ENCODE data around the gene RSKR.
A peak's percentile ranks its signal among the peaks of the same experiment; 100 is the strongest.
"Not testable (repeated sequence)": the region's sequence is repeated elsewhere in the genome, so short reads cannot be mapped to it uniquely, and the experiment has no call there.

Gene RSKR, protein sequence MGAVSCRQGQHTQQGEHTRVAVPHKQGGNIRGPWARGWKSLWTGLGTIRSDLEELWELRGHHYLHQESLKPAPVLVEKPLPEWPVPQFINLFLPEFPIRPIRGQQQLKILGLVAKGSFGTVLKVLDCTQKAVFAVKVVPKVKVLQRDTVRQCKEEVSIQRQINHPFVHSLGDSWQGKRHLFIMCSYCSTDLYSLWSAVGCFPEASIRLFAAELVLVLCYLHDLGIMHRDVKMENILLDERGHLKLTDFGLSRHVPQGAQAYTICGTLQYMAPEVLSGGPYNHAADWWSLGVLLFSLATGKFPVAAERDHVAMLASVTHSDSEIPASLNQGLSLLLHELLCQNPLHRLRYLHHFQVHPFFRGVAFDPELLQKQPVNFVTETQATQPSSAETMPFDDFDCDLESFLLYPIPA

DNA sequence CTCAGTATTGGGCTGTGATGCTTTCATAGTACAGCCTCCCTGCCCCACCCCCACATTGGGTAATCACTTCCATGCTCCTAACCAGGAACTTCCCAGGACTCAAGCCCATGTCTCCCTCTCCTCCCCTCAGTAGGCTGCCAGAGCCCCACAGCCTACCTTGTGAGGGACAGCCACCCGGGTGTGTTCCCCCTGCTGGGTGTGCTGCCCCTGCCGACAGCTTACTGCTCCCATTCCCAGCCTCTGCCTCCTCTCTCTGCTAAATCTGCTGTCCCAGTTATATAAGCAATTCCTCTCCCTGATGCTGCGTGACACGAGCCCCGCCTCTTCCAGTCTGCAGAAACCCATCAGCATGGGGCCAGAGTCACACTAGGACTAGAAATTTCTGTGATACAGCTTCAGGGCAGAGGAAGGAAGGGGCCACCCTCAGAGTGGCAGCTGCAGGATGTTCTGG is at the start of gene RSKR:
TSS of gene RSKR (minus strand) at position 255 of the 451 bp plus-strand sequence. CDS start at position 231, 24 bp downstream.
- no peak for DNase-seq (ENCODE audit: low spot score)

DNA sequence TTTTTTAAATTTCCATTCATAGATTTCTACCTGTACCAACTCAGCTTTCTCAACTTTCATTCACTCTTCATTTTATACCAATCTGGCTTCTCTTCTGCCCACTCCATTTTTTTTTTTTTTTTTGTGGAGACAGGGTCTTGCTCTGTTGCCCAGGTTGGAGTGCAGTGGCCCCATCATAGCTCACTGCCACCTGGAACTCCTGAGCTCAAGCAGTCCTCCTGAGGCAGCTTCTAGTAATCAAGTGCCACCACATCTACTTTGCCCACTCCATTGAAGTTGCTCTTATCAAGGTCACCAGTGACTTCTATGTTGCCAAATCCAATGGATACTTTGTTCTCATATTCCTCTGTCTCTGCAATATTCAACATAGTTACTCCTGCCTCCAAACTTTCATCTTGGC is 49.7 kb upstream of the RSKR start:
- DNase-seq (ENCODE audit: low spot score) = no peak

DNA sequence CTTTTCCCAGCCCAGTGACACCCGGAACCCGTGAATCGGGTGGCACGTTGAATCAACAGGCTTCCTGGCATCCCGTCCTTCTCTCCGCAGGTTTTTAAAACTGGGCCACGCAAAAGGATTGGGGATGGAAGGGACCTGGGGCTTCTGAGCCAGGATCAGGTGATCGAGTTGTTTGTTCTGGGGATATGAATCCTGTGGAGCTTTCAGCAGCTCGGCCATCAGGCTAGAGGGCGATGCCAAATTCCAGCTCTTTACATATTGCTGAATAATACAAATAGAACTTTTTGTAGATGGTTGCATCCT is 48.5 kb upstream of the RSKR start:
- DNase-seq (ENCODE audit: low spot score) = no peak

DNA sequence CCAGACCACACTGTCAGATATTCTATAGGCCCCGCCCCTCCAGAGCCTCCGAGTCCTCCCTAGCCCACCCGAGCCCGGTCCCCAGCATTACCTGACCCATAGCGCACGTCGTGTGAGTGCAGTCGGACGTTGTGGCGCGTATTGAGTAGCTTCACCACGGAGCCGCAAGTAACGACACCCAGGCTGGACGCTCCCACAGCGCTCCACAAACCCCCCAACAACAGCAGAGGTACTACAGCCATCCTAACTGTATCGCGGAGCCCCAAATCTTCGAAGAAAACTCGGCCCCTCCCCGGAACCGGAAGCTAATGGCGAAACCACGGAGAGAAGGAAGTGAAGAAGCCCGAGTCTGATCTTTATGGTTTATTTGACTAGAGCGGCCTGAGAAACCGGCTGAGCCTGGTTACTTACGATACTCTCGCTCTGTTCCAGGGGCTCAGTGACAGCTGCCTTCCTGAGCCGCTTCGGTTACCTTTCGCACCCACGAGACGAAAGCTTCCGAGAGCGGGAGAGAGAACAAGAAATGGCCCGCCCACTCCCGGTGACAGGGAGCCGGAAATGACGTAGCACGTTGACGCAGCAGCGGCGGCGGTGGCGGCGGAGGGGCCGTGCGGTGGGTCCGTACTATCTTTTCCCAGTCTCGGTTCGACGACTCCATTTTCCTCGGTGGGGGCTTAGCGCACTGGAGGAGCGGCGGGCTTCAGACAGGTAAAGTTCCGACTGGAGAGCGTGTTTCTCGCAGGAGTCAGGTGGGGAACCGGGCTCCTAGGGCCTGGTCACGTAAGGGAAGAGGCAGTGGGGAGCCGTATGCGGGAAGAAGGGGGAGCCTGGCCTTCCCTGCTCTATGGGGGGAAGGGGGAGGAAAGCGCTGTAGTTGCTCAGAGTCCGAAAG is 47.9 kb upstream of the RSKR start, which contains the start of the genes SDF2 and SUPT6H:
TSS of gene SDF2 (minus strand) at position 272 of the 892 bp plus-strand sequence. CDS start at position 242, 30 bp downstream.
TSS of gene SUPT6H (plus strand) at position 571 of the 892 bp plus-strand sequence. CDS start 11,197 bp downstream, outside the sequence.
- DNase-seq (ENCODE audit: low spot score) = peak; percentile 96

DNA sequence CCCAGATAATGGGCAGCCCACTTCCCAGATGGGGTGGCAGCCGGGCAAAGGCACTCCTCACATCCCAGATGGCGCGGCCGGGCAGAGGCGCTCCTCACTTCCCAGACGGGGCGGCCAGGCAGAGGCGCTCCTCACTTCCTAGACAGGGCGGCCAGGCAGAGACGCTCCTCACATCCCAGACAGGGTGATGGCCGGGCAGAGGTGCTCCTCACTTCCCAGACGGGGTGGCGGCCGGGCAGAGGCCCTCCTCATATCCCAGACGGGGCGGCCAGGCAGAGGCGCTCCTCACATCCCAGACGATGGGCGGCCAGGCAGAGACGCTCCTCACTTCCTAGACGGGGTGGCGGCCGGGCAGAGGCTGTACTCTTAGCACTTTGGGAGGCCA is 45.5 kb upstream of the RSKR start:
- DNase-seq (ENCODE audit: low spot score) = not testable (repeated sequence)

DNA sequence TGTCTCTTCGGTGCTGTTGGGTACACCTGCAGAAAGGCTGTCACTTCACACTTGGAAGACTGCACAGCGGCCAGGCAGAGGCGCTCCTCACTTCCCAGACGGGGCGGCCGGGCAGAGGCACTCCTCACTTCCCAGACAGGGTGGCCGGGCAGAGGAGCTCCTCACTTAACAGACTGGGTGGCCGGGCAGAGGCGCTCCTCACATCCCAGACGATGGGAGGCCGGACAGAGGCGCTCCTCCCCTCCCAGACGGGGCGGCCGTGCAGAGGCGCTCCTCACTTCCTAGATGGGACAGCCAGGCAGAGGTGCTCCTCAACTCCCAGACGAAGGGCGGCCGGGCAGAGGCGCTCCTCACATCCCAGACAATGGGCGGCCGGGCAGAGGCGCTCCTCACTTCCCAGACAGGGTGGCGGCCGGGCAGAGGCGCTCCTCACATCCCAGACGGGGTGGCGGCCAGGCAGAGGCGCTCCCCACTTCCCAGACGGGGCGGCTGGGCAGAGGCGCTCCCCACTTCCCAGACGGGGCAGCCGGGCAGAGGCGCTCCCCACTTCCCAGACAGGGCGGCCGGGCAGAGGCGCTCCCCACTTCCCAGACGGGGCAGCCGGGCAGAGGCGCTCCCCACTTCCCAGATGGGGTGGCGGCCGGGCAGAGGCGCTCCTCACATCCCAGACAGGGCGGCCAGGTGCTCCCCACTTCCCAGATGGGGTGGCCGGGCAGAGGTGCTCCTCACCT is 44.9 kb upstream of the RSKR start:
- not testable (repeated sequence) for DNase-seq (ENCODE audit: low spot score)

DNA sequence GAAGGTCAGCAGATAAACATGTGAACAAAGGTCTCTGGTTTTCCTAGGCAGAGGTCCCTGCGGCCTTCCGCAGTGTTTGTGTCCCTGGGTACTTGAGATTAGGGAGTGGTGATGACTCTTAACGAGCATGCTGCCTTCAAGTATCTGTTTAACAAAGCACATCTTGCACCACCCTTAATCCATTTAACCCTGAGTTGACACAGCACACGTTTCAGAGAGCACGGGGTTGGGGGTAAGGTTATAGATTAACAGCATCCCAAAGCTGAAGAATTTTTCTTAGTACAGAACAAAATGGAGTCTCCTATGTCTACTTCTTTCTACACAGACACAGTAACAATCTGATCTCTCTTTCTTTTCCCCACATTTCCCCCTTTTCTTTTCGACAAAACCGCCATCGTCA is 44.4 kb upstream of the RSKR start:
- DNase-seq (ENCODE audit: low spot score) = not testable (repeated sequence)

DNA sequence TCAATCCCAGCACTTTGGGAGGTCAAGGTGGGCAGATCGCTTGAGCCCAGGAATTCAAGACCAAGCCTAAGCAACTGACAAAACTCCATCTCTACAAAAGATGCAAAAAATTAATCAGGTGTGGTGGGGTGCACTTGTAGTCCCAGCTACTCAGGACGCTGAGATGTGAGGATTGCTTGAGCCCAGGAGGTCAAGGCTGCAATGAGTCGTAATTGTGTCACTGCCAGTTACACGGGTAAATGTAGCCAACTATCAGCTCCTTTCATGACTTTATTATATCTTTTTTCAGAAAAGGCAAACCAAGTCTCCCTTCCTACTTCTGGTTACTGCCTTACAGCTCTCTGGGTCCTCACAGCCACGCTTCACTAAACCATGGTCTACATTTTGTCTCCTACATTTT is 43.8 kb upstream of the RSKR start:
- no peak for DNase-seq (ENCODE audit: low spot score)

DNA sequence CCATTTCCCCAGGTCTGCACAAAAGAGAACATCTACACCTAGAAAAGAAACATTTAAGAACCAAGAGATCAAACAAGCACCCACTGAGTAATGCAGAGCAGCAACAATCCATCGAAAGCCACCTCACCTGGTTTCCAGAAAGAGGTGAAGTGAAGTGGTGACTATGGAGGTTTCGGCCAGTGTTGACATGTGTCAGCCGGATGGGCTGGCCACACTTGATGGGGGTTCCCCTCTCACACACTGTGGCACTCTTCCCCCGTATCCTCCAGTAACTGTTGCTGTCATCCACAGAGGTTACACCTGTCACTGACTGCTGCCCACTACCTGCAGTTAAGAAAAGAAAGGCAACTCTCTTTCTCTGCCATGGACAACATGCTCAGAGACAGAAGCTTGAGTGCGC is 41.2 kb upstream of the RSKR start:
- DNase-seq (ENCODE audit: low spot score) = no peak

DNA sequence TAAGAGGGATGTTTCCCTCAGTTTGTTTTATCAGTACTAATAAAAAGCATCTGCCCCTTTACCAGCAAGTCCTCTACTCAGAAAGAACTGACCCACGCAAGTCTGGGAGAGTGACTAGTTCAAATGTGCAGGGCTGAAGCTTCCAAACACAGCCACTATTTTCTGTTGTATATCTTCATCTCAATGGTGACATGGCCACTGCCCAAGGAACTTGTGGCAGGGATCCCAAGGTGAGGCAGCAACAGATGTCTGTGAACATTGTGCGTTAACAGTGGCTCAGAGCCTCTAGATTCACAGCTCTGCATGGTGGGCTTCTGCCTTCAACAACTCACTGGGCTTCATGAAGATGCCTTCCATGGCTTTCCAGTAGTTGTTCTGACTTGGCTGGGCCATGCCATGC is 34.7 kb upstream of the RSKR start:
- no peak for DNase-seq (ENCODE audit: low spot score)

DNA sequence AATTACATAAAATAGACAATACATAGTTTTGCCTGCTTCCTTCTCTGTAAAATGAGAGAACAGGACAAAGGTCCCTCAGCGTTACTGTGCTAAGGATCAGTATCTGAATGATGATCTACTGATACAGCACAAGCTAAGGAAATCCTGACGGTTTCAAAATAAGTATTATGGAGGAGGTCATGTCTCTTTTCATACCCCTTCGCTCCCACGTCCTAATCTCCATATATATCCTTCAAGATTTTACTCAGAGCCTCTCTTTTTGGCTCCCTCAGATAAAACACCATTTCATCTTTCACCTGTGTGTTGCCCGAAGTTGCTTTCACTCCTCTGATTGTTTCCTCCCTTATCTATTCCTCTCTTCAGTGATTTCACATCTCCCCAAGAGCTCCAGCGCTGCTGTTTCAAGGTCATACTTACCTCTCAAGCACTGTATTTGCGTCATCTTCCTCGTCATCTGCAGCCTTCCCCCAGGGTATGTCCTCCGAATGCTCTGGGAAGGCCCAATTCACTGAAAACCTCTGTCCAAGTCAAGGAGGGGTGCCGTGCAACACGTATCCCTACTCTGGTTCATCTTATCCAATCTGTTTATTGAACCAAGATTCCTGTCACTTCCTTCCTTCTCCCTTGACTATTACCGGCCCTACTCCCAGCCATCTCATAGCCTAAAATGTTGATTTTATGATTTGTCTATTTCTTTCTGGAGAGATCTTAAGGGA is 32.2 kb upstream of the RSKR start:
- peak; percentile 11 for DNase-seq (ENCODE audit: low spot score)

DNA sequence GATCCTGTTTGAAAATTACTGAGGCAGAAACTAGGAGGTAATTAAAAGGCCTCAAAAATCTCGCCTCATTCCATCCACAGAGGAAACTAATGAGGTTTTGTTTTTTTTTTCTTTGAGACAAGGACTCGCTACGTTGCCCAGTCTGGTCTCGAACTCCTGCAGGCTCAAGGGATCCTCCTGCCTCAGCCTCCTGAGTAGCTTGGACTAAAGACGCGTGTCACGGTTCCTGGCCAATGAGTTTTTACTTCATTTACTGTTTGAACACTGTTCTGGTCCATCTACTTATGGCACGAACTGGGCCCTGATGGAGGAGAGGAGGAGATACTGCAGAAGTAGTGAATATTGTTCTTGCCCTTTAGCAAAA is 31.6 kb upstream of the RSKR start:
- no peak for DNase-seq (ENCODE audit: low spot score)

DNA sequence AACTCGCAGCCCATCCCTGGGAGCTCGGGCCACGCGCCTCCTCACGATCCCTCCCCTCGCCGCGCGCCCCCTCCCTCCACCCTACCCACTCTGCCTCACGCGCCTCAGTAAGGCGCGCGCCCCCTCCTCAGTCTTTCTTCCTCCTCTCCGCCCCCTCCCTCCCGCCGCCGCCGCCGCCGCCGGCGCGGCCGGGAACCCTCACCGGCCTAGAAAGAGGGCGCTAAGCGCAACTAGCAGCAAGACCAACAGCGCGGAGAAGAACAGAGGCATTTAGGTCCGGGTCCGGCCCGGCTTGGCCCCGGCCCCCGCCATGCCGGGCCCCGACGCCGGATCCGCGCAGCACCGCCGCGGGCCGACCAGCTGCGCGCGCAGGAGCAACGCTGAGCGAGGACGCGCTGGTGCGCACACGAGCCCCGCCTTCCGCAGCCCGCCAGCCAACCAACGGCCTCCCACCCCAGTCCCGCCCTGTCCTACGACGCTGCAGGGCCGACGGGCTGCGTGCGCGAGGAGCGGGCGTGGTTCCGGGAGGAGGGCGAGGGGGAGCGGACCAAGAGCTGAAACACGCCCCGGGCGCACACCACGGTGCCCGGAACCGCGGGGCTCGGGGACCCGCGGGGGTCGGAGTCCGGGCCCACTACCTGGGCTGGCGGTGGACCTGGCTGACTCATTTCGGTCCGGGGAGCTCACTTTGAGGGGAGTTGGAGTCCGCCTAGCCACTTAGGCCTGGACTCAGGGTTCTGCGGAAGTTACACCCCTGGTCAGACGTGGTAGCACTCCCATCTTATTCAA is 31.0 kb upstream of the RSKR start, which contains the start of gene BLTP2:
TSS of gene BLTP2 (minus strand) at position 372 of the 789 bp plus-strand sequence. CDS start at position 270, 102 bp downstream.
- peak; percentile 96 for DNase-seq (ENCODE audit: low spot score)

DNA sequence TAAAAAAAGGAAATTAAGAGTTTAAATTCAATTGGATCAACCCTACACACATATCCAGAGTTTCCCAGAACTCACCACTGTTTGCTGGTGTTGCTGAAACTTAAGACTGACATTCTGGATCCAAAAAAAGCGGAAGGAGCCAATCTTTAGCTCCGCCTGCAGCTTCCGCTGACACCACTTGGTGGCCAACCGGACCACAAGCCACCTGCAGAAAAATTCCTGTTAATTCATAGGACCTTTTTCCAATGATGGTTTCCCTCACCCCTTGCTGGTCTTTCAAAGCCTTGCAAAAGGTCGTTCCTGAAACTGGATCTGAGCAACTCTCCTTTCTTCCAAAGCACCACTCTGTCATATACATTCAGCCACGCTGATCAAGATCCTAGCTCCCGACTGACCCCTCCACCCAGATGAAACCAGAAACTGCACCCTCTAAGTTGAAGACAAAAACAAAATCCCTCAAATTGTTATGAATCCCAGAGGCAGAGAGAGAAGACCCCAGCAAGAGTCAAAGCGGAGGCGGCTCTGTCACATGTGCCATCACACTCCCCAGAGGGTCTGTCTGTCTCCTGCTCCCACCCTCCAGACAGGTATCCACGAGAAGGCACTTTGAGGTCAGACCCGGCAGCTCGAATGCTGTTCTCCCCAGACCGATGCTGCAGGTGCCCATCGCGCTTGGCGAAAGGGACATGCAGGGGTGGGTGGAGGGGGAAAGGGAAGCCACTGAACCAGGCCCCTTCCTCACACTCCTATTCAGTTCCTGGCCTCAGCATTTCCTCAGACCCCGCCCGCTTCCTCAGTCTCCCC is 30.2 kb upstream of the RSKR start:
- peak; percentile 77 for DNase-seq (ENCODE audit: low spot score)

DNA sequence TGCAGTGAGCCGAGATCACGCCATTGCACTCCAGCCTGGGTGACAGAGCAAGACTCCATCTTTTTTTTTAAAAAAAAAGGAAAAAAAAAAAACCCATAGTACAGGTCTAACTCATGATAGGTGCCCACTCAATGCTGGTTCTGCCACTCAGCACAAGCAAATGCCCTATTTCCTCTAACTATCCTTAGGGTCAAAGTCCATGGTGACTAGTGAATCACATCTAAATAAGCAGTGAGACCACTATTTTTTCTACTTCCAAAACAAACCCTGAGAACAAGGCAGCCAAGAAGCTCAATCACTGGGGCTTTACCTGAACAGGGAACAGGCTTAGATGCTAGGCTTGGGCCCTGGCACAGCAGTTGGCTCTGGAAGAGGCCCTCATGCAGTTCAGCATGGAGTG is 27.6 kb upstream of the RSKR start:
- no peak for DNase-seq (ENCODE audit: low spot score)

DNA sequence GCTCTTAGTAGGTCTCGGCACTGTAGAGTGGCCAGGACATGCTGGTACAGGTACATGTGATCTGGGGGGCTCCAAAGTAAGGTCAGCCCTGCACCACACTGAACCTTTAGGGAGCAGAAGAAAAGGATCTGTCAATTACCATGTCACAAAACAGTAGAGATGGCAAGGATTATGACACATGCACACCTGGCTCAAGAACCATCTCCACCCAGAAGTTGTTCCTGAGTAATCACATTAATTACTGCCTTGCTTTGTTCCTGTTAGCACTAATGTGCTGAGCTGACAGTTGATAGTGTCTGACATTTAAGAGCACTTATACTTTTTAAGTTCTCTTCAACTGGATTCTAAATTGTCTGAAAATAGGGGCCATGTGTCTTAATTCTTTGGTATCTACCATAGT is 21.5 kb upstream of the RSKR start:
- DNase-seq (ENCODE audit: low spot score) = no peak

DNA sequence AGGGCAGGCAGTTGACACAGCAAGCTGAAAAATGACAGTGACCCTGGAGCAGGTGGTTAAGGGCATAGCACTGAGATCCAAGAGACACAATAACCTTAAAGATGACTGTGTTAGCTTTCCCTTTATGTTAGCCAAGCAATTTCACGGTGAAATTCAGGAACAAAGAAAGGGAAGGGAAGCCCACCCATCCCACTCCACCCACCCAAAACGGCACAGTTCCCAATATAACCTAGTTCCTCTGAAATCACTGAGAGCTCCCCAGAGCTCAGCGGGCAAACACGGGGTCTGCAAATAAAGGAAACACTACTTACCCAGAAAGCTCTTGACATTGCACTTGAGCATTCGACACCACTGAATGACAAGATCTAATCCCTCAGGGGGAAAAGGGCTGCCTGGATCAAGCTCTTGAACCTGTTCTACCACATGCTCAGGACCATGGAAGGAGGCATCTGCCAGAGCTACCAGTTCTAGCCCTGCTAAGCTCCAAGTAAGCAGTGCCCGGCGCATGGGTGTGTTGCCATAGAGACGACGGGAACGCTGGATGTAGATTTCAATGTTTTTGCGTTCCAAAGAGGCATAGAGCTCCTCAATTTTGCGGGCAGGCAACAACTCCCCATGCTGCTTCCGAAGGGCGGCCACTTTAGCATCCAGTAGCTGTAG is 20.4 kb upstream of the RSKR start:
- DNase-seq (ENCODE audit: low spot score) = no peak

DNA sequence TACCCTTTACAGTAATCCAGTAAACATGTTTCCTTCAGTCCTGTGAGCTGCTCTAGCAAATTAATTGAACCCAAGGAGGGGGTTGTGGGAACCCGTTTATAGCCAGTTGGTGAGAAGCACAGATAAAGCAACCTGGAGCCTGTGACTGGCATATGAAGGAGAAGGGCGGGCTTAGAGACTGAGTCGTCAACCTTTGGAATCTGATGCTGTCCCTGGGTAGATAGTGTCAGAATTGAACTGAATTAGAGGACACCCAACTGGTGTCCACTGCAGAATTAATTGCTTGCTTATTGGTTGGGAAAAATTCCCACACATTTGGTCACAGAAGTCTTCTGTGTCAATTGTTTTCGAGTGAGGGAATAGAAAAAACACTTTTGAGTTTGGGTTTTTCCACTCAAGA is 12.8 kb upstream of the RSKR start:
- DNase-seq (ENCODE audit: low spot score) = no peak

DNA sequence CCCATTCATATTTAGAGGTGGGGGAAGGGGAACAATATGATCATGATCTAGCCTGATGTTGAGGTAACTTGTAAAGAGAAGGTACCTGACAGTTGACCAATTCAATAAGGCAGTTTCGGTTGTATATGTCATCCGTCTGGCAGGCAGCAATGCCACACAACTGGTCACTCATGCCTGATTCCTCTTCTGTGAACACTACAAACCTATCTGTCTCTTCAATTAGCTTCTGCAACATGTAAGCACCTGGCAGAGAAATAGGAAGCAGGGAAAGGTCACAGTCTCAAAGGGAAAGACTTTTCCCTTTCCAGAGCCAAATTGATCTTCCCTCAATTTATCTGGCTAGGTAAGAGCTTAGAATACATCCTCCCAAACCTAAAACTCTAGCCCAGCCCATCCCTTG is 10.2 kb upstream of the RSKR start:
- DNase-seq (ENCODE audit: low spot score) = no peak

Data from NAMALWA (cell line).